ENCODE measurements around the gene SORCS2.

- no peak for TF ChIP-seq TAF1 (IDR thresholded peaks at IDR 0.05; ENCODE audit: borderline replicate concordance, insufficient read depth, low read length)
- TF ChIP-seq, protein P1, sequence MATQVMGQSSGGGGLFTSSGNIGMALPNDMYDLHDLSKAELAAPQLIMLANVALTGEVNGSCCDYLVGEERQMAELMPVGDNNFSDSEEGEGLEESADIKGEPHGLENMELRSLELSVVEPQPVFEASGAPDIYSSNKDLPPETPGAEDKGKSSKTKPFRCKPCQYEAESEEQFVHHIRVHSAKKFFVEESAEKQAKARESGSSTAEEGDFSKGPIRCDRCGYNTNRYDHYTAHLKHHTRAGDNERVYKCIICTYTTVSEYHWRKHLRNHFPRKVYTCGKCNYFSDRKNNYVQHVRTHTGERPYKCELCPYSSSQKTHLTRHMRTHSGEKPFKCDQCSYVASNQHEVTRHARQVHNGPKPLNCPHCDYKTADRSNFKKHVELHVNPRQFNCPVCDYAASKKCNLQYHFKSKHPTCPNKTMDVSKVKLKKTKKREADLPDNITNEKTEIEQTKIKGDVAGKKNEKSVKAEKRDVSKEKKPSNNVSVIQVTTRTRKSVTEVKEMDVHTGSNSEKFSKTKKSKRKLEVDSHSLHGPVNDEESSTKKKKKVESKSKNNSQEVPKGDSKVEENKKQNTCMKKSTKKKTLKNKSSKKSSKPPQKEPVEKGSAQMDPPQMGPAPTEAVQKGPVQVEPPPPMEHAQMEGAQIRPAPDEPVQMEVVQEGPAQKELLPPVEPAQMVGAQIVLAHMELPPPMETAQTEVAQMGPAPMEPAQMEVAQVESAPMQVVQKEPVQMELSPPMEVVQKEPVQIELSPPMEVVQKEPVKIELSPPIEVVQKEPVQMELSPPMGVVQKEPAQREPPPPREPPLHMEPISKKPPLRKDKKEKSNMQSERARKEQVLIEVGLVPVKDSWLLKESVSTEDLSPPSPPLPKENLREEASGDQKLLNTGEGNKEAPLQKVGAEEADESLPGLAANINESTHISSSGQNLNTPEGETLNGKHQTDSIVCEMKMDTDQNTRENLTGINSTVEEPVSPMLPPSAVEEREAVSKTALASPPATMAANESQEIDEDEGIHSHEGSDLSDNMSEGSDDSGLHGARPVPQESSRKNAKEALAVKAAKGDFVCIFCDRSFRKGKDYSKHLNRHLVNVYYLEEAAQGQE (IDR thresholded peaks at IDR 0.05; ENCODE audit: insufficient read depth in 1 of 2, low read depth in 2 of 2, low read length in 2 of 2) = no peak
These were observed 182.2 kb downstream of the SORCS2 start for GRCh38 chr4:7374571-7374970.

Data from PFSK-1 (cell line).